A549 (cell line): ENCODE results near the gene C1orf105.

Experiments used
- CEBPB ChIP-seq, 2 experiments: fragments of >200 bp in 1 of 2; sonication (Bioruptor Twin) in 1 of 2; formaldehyde crosslinking in 1 of 2; IDR thresholded peaks; 2 replicates each; pipeline ENCODE4 v1.6.1; 2012 to 2016
- EHF ChIP-seq: fragments of 250-450 bp; sonication (Bioruptor Pico); IDR thresholded peaks from 2 replicates; pipeline ENCODE4 v1.5.0; 2020; ENCODE audit warnings: mild to moderate bottlenecking
- EP300 ChIP-seq, 2 experiments: fragments of >200 bp; sonication (Bioruptor Twin); formaldehyde crosslinking; IDR thresholded peaks; 2 replicates in 1 of 2; 3 replicates in 1 of 2; pipeline ENCODE4 v1.6.1; 2016 to 2017
- ESRRA ChIP-seq: fragments of 150-350 bp; IDR thresholded peaks from 2 replicates; pipeline ENCODE4 v1.6.1; 2014; ENCODE audit warnings: mild to moderate bottlenecking, low read length, borderline replicate concordance
- JUN ChIP-seq, 2 experiments: fragments of >200 bp; sonication (Bioruptor Twin); formaldehyde crosslinking; IDR thresholded peaks; 2 replicates in 1 of 2; 3 replicates in 1 of 2; pipeline ENCODE4 v1.6.1; 2016 to 2017
- MAFK ChIP-seq: fragments of 450-650 bp; IDR thresholded peaks from 2 replicates; pipeline ENCODE4 v1.6.1; 2014; ENCODE audit not compliant: partially characterized antibody
- POLR2A ChIP-seq: IDR thresholded peaks from 2 replicates; pipeline ENCODE4 v1.6.1; 2012; ENCODE audit warnings: mild to moderate bottlenecking, low read length
- RAD21 ChIP-seq, 2 experiments: fragments of >200 bp in 1 of 2; sonication (Bioruptor Twin) in 1 of 2; formaldehyde crosslinking in 1 of 2; IDR thresholded peaks in 1 of 2; conservative IDR thresholded peaks in 1 of 2; 2 replicates in 1 of 2; 3 replicates in 1 of 2; pipeline ENCODE4 v1.6.1; 2012 to 2018; ENCODE audit warnings: inconsistent platforms in 1 of 2
- TF ChIP-seq, protein P1 (sequence below): fragments of >200 bp; sonication (Bioruptor Twin); formaldehyde crosslinking; IDR thresholded peaks from 3 replicates; pipeline ENCODE4 v1.5.1; 2016
- TF ChIP-seq, protein P2 (sequence below): fragments of 200-600 bp; sonication (generic); IDR thresholded peaks from 2 replicates; pipeline ENCODE4 v1.6.1; 2016; ENCODE audit warnings: antibody characterized with exemption, mild to moderate bottlenecking, moderate library complexity

DNA sequence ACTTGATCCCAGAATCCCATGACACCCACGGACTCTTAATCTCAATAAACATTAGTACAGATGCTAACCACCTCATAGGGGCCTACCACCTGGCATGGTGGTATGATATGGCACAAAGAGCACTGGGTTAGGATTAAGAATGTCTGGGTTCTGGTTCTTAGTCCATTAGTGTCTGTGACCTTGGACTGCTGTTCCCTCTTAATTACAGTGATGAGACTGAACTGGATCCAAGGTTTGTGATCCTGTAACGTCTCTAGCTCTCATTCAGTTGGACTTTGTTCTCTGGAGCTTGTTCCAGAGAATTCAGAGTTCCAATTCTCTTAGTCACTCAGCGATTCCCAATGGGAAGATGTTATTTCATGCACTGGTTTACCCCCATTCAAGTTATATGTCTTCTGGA is 47.0 kb downstream of the C1orf105 start:
- TF ChIP-seq, protein P1, sequence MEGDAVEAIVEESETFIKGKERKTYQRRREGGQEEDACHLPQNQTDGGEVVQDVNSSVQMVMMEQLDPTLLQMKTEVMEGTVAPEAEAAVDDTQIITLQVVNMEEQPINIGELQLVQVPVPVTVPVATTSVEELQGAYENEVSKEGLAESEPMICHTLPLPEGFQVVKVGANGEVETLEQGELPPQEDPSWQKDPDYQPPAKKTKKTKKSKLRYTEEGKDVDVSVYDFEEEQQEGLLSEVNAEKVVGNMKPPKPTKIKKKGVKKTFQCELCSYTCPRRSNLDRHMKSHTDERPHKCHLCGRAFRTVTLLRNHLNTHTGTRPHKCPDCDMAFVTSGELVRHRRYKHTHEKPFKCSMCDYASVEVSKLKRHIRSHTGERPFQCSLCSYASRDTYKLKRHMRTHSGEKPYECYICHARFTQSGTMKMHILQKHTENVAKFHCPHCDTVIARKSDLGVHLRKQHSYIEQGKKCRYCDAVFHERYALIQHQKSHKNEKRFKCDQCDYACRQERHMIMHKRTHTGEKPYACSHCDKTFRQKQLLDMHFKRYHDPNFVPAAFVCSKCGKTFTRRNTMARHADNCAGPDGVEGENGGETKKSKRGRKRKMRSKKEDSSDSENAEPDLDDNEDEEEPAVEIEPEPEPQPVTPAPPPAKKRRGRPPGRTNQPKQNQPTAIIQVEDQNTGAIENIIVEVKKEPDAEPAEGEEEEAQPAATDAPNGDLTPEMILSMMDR, result no peak
- TF ChIP-seq POLR2A, result no peak
- peak in 1 of 2 experiments; percentile 64; a peak in 1 of 5 replicates for TF ChIP-seq JUN (IDR thresholded peaks at IDR 0.05)
- TF ChIP-seq, protein P2, sequence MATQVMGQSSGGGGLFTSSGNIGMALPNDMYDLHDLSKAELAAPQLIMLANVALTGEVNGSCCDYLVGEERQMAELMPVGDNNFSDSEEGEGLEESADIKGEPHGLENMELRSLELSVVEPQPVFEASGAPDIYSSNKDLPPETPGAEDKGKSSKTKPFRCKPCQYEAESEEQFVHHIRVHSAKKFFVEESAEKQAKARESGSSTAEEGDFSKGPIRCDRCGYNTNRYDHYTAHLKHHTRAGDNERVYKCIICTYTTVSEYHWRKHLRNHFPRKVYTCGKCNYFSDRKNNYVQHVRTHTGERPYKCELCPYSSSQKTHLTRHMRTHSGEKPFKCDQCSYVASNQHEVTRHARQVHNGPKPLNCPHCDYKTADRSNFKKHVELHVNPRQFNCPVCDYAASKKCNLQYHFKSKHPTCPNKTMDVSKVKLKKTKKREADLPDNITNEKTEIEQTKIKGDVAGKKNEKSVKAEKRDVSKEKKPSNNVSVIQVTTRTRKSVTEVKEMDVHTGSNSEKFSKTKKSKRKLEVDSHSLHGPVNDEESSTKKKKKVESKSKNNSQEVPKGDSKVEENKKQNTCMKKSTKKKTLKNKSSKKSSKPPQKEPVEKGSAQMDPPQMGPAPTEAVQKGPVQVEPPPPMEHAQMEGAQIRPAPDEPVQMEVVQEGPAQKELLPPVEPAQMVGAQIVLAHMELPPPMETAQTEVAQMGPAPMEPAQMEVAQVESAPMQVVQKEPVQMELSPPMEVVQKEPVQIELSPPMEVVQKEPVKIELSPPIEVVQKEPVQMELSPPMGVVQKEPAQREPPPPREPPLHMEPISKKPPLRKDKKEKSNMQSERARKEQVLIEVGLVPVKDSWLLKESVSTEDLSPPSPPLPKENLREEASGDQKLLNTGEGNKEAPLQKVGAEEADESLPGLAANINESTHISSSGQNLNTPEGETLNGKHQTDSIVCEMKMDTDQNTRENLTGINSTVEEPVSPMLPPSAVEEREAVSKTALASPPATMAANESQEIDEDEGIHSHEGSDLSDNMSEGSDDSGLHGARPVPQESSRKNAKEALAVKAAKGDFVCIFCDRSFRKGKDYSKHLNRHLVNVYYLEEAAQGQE, result no peak
- TF ChIP-seq RAD21 (conservative IDR thresholded peaks at IDR 0.05 in 1 of 2, IDR thresholded peaks at IDR 0.05 in 1 of 2), result no peak
- TF ChIP-seq CEBPB (IDR thresholded peaks at IDR 0.05), result no peak
- TF ChIP-seq EP300 (IDR thresholded peaks at IDR 0.05), result no peak
- no peak for TF ChIP-seq MAFK
- no peak for TF ChIP-seq ESRRA
- TF ChIP-seq EHF (CRISPR knock-in tag), result no peak
